Stimulated activated naive CD4-positive, alpha-beta T cell treated with Interleukin-2 at 50 U/mL for 16 hours (primary cell): ENCODE data around the gene OPTN.
"Not testable (repeated sequence)": the region's sequence is repeated elsewhere in the genome, so short reads cannot be mapped to it uniquely, and the experiment has no call there.

Source experiments
- DNase-seq: peaks from one replicate; lab custom pipeline; 2025; lab: John Stamatoyannopoulos, UW

The OPTN gene

DNA sequence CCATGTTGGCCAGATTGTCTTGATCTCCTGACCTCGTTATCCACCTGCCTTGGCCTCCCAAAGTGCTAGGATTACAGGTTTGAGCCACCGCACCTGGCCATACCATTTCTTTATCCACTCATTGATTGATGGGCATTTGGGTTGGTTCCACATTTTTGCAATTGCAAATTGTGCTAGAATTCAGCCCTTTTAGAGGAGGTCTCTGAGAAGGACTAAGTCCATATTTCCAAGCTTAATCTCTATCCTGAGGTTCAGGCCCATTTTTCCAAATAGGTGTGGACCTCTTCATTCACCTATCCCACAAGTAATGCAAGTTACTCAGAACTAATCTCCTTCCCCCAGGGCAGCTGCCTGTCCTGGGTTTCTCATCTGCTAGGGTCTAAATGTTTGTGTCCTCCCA lies 9.7 kb upstream of the OPTN start:
- DNase-seq, result no peak

DNA sequence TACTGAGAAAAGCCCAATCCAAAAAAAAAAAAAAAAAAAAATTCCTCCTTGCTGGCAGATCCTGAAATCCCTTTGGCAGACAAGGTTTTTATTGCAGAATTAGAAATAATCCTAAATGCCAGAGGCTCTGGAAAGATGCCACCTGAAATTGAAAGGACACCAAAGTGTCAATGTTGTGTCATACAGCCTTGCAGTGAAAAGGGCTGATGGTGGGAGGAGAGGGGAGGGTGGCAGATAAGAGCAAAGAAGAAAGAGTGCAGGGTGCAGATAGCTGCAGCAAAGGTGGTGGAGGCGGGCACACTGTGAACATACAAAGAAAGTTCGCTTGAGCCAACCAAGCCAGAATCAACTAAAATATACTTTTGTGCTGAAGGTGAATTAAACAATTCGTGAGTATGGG lies 8.2 kb upstream of the OPTN start:
- DNase-seq, result no peak

GRCh38 chr10:13092291-13093102 lies 7.5 kb upstream of the OPTN start:
- no peak for DNase-seq

- not testable (repeated sequence) for DNase-seq
Observed at GRCh38 chr10:13094082-13094481, 5.9 kb upstream of the OPTN start.

GRCh38 chr10:13095094-13095493 lies 4.9 kb upstream of the OPTN start:
- DNase-seq, result no peak

DNA sequence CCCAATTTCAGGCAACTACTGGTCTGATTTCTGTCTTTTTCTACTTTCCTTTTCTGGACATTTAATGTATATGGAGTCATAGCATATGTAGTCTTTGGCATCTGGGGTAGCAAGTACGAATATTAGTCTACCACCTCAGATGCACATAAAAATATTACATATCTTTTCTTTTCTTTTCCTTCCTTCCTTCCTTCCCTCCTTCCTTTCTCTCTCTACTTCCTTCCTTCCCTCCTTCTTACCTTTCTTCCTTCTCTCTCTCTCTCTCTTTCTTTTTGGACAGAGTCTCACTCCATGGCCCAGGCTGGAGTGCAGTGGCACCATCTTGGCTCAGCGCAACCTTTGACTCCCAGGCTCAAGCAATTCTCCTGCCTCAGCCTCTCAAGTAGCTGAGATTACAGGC lies 4.0 kb upstream of the OPTN start:
- DNase-seq, result no peak

DNA sequence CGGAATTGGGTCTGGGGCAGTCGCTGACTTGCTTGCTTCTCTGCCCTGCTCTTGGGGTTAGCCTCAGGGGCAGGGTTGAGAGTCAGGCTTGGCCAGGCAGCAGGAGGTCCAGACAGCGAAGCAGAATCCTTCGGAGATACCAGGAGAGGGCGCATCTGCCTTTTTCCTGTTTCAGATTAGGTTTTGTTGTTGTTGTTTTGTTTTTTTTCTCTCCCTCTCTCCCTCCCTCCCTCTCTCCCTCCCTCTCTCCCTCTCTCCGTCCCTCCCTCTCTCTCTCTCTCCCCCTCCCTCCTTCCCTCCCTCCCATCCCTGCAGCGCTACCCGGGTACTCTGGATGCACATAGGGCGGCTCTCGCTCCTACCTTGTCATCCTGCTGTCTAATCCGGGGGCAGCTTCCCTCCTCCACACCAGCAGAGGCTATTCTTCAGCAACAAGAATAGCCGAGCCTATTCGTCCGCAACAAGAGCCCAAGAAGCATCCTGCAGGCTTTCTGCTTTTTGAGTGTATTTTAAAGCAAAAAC lies 758 bp upstream of the OPTN start:
- DNase-seq, result peak; percentile 37

- no peak for DNase-seq
Observed at GRCh38 chr10:13100349-13101294, 659 bp downstream of the OPTN start.

DNA sequence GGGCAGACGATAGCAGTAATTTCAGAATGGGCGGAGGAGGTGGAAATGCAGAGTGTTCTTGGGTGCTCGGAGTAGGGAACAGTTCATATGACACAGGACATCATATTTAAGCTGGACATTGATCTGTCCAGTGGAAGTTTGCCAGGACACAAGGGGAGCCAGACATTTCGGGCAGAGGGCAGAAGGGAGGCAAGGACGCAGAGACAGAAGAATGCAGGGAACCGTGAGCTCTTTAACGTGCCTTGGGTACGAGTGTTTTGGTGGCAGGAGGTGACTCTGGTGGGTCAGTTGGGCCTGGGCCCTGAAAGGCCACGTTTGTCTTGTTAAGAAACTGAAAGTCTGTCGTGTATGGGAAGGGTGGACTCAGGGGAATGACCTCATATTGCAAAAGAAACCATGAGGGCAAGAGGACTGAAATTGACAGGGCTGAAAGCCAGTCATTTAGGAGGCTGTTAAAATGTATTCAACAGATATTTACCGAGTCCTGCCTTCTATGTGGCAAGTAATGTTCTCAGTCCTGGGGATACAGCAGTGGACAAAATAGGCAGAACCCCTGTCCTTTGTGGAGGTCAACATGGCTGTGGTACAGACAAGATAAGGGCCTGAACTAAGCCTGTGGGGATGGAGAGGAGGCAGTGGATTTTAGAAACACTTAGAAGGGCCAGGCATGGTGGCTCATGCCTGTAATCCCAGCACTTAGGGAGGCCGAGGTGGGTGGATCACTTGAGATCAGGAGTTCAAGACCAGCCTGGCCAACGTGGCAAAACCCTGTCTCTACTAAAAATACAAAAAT lies 2.2 kb downstream of the OPTN start:
- DNase-seq, result no peak

DNA sequence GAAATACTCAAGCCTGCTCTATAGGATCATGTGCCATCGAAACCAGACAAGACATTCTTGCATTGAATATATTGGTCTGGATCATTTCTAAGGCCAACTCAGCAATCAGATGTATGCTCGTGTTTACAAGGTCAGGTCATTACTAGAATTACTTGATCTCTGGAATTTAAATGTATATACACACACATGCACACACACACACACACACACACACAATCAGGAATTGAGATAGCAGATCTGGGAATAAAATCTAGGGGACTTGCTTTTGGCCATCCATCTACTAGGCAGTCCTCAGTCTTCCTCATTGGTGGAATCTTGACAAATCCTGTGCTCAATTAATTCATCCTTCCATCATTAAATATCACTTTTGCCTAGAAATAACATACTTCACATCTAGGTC lies 3.6 kb downstream of the OPTN start:
- DNase-seq, result no peak

DNA sequence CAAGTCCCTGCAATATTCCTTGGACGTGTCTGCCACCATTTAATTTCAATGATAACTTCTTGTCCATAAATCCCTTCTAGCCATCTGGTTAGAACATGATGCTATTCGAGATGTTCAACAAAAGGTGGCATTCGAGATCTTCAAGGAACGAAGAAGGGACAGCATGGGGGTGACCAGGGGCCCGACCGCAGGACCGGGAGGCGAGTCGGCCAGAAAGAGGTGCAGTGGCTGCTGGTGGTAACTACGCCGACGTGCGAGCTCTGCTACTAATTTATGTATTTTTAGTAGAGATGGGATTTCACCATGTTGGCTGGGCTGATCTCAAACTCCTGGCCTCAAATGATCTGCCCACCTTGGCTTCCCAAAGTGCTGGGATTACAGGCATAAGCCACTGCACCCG lies 4.7 kb downstream of the OPTN start:
- DNase-seq, result no peak

DNA sequence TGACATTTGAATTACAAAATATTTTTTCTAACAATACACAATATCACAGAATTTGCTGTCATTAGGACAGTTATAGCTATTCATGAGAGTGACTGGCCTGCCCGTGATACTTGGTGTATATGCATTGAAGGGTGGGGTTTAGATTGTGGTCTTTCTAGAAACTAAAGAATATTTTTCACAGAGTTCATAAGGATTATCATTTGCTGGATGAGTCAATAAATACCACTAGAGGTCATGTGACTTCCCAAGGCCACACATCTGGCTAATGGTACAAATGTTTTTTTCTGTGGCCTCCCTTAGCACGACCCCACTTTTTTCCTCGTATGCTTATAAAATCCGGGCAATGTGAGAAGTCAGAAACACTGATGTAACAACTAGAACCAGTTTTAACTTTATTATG lies 5.2 kb downstream of the OPTN start:
- DNase-seq, result no peak

DNA sequence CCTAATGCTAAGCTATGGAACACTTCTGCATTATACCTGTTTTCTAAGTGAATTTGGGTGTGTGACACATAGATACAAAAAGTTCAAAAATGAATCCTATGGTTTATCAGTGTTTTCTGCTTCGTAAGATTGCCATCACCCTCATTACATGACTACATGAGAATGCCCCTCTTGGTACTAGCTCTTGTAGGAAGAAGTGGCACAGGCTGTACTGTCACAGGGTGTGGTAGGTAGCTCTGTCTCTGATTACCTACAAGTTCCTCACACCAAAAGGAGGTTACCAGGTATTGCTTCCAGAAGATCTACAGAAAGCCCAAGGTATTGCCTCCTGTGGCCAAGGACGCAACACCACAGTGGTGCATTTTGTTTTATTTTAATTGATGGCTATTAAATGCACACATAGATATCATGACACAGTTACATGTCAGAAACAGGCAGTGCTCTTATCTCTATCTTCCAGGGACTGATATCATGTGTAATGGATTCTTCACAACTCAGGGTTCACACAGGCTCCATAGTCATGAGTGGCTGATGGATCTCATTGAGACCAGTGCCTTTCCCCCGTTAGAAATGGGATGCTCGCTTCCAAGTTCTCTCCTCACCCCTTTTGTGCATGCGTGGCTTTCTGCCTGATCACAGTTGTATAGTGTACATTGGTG lies 6.6 kb downstream of the OPTN start:
- no peak for DNase-seq

GRCh38 chr10:13110908-13111307 lies 10.9 kb downstream of the OPTN start:
- DNase-seq, result no peak

DNA sequence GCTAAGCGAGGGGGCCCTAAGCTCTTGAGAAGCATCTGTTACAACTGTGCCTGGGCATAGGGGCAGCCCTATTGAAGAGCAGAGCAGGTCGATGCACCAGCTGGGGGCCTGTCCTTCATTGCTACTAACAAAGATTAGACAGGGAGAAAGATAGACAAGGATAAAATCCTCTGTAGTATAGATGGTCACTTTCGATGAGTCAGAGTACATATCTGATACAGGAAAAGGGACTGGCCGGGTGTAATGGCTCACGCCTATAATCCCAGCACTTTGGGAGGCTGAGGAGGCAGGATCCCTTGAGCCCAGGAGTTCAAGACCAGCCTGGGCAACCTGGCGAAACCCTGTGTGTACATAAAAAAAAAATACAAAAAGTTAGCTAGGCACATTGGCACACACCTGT lies 13.6 kb downstream of the OPTN start:
- no peak for DNase-seq

DNA sequence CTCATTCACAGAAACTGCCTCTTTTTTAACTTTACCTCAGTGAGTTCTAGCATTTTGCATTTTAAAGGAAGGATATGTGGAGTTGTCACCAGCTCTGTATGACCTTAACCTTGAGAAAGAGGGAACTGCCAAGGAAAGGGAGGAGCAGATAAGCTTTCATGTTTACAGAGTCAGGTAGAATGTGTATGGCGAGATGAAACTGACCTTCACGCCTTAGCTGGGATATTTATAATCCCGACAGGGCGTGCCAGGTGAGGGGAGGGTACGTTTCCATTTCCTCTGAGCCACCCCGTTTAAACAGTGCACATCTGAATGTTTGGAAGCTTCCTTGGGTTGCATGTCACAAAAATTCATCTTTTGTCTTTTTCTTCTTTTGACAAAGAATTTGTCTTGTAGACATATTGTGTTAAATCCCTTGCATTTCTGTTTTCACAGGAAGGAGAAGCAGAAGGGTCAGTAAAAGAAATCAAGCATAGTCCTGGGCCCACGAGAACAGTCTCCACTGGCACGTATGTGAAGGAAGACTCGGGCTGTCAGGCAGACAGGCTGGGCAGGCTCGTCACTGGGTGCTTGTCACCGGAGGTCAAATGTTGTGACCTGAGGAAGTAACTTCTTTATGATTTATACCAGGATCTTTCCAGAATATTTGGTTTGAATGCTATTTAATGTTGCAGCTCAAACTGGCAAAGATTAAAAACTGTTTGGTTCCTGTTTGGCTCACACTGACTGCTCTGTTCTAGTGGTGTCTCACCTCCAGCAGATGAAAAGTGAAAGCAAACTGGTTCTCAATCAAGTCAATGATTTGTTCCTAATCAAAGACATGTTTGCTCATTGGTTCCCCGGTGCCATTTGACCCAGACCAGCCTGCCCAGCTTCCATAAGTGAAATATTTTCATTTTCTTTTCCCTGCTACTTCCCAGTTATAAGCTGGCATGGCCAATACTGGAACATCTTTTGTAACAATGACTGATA lies 16.2 kb downstream of the OPTN start:
- no peak for DNase-seq

DNA sequence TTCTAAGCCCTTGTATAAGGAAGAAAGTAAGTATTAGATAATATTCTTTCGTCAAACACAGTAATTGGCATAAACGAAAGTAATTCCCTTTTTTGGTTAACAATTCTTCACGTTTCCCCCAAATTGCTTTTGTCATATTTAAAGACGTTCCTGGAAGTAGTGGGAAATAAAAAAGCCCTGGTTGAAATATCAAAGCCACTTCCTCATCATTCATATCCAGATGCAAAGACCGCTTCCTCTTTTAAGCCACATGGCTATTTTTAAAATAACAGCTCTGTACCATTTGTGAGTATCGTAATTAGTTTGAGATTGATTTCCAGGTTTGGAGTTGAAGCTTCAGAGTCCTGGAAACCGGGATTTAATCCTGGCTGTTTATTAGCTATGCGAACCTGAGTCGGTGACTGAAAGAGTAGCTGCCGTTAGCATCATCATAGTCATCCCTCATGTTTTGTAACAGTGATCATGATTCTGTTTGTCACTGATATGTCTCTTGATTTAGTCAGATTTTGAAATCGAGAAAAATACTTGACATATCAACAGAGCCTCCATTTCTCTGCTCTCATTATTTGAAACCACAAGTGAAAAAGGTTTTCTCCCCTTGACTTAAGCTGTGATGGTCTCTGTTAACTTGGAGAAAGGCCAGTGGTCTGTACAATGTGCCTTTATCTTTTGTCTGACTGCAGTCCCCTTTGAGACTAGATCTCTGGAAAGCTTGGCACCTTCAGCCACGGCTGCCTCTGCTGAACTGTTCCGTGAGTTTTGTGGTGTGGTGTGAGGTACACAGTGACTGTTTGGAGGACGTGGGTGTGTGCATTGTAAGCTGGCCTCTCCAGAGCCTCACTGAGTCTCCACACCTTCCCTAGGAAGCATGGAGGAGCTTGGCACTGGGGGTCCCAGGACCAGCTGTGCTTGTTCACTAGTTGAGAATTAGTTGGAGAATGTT lies 18.1 kb downstream of the OPTN start:
- DNase-seq, result no peak

DNA sequence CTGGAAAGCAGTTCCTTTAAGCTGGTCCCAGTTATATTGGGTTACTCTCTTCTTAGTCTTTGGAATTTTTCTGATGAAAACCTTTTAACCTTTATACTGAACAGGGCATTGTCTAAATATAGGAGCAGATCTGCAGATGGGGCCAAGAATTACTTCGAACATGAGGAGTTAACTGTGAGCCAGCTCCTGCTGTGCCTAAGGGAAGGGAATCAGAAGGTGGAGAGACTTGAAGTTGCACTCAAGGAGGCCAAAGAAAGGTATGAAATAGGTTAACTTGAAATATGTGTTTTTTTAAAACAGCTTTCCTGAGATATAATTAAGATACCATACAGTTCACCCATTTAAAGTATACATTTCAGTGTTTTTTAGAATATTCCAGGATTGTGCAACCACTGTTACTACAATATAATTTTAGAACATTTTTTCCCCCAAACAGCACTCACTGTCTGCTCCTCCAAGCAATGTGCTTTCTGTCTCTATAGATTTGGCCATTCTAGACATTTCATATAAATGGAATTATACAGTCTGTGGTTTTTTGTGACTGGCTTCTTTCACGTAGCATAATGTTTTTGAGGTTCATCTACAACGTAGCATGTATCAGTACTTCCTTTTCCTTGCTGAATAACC lies 18.9 kb downstream of the OPTN start:
- DNase-seq, result no peak
